Ecto neural progenitor cell (in vitro differentiated cells): ENCODE measurements around the gene MLH1.
"Not testable (repeated sequence)": the region's sequence is repeated elsewhere in the genome, so short reads cannot be mapped to it uniquely, and the experiment has no call there.

ENCODE experiments used
- DNase-seq: peaks from one replicate; pipeline ENCODE4 v3.0.0-alpha.2; 2018; ENCODE audit warnings: low spot score

The MLH1 gene

GRCh38 chr3:36993326-36994283 lies at the start of gene MLH1:
TSS of gene MLH1 (plus strand) at chr3:36993518. CDS start at chr3:36993548, 30 bp downstream.
- peak; percentile 98 for DNase-seq

GRCh38 chr3:36943601-36944000 lies 49.7 kb upstream of the MLH1 start:
- peak; percentile 38 for DNase-seq

GRCh38 chr3:36944012-36944640 lies 49.2 kb upstream of the MLH1 start:
- peak; percentile 77 for DNase-seq

- no peak for DNase-seq
Observed at GRCh38 chr3:36944641-36945270, 48.6 kb upstream of the MLH1 start, which contains the start of gene TRANK1. TSS of gene TRANK1 (minus strand) at chr3:36945054. CDS start at chr3:36944809, 245 bp downstream.

- no peak for DNase-seq
Observed at GRCh38 chr3:36945333-36945980, 47.9 kb upstream of the MLH1 start.

GRCh38 chr3:36947814-36948213 lies 45.5 kb upstream of the MLH1 start:
- DNase-seq: not testable (repeated sequence)

- DNase-seq: no peak
Observed at GRCh38 chr3:36954452-36955134, 38.7 kb upstream of the MLH1 start.

- peak; percentile 19 for DNase-seq
Observed at GRCh38 chr3:36956155-36956554, 37.2 kb upstream of the MLH1 start.

- peak; percentile 44 for DNase-seq
Observed at GRCh38 chr3:36957063-36957462, 36.3 kb upstream of the MLH1 start.

- DNase-seq: no peak
Observed at GRCh38 chr3:36957862-36958686, 35.2 kb upstream of the MLH1 start.

- DNase-seq: no peak
Observed at GRCh38 chr3:36959821-36960220, 33.5 kb upstream of the MLH1 start.

GRCh38 chr3:36960502-36960901 lies 32.8 kb upstream of the MLH1 start:
- DNase-seq: no peak

- not testable (repeated sequence) for DNase-seq
Observed at GRCh38 chr3:36963008-36963407, 30.3 kb upstream of the MLH1 start.

- DNase-seq: no peak
Observed at GRCh38 chr3:36964331-36964730, 29.0 kb upstream of the MLH1 start.

- DNase-seq: no peak
Observed at GRCh38 chr3:36964817-36965216, 28.5 kb upstream of the MLH1 start.

GRCh38 chr3:36965440-36965839 lies 27.9 kb upstream of the MLH1 start:
- no peak for DNase-seq

GRCh38 chr3:36969085-36969484 lies 24.2 kb upstream of the MLH1 start:
- no peak for DNase-seq

- DNase-seq: peak; percentile 78
Observed at GRCh38 chr3:36969540-36970432, 23.5 kb upstream of the MLH1 start.

GRCh38 chr3:36972163-36972562 lies 21.2 kb upstream of the MLH1 start:
- DNase-seq: no peak

- no peak for DNase-seq
Observed at GRCh38 chr3:36973139-36973538, 20.2 kb upstream of the MLH1 start.
